Stimulated activated CD4-positive, alpha-beta T cell treated with anti-CD3 and anti-CD28 coated beads, Interleukin-1b, Interleukin-23, amount 100 ng/mL, for 4 hours (primary cell): ENCODE results near the gene SNX2.
"Not testable (repeated sequence)": the region's sequence is repeated elsewhere in the genome, so short reads cannot be mapped to it uniquely, and the experiment has no call there.

Experiments used
- DNase-seq, 2 donors: peaks; one replicate each; pipeline ENCODE4 v3.0.0-alpha.2; 2020; ENCODE audit warnings: low read depth in 2 of 2

Gene SNX2, protein sequence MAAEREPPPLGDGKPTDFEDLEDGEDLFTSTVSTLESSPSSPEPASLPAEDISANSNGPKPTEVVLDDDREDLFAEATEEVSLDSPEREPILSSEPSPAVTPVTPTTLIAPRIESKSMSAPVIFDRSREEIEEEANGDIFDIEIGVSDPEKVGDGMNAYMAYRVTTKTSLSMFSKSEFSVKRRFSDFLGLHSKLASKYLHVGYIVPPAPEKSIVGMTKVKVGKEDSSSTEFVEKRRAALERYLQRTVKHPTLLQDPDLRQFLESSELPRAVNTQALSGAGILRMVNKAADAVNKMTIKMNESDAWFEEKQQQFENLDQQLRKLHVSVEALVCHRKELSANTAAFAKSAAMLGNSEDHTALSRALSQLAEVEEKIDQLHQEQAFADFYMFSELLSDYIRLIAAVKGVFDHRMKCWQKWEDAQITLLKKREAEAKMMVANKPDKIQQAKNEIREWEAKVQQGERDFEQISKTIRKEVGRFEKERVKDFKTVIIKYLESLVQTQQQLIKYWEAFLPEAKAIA

DNA sequence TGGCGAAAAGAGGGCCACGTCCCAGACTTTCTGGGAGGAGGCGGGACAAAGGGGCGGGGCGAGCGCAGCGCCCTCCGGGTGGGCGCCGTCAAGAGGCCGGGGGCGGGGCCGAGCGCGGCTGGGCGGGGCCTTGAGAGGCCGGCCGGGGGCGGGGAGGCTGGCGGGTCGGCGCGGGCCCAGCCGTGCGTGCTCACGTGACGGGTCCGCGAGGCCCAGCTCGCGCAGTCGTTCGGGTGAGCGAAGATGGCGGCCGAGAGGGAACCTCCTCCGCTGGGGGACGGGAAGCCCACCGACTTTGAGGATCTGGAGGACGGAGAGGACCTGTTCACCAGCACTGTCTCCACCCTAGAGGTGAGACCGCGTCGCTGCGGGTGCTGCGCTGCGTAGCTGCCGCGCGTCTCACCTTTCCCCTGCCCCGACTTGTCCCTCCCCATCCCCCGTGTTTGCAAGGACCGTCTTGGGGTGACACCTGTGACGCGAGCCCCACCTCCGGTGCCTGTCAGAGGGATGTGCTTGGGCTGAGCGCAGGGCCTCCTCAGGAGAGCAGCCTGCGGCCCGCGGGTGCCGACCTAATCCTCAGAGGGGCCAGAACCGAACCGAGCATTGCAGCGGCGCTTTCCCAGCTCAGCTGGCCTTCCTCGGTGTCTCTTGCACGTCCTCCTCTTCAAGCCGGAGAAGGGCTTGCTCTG lies at the start of gene SNX2:
SNX2 (plus strand) TSS at position 220 of the 689 bp plus-strand sequence; CDS start at position 244, 24 bp downstream.
- peak; percentile 80 to 92 for DNase-seq

DNA sequence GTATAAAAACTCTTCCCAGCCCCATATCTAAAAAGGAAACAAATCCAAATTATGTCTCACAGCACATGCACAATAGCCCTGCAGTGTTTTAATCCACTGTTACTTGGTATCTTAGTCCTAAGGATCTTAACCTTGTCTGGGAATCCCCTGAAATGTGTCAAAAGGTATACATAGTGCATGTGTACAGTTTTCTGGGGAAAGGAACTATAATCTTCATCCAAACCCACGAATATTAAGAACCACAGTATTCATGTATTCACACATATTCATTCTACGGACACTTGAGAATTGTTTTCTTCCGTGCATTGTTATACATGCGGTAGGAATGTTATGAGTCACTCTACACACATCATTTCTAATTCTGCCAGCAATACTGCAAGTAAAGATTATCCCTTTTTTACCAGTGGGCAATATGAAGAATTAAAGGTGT lies 47.8 kb upstream of the SNX2 start:
- no peak for DNase-seq

GRCh38 chr5:122730037-122730436 lies 44.8 kb upstream of the SNX2 start:
- DNase-seq: no peak

GRCh38 chr5:122730456-122730855 lies 44.4 kb upstream of the SNX2 start:
- no peak for DNase-seq

- DNase-seq: no peak
Measured at GRCh38 chr5:122736086-122736845, 38.6 kb upstream of the SNX2 start.

DNA sequence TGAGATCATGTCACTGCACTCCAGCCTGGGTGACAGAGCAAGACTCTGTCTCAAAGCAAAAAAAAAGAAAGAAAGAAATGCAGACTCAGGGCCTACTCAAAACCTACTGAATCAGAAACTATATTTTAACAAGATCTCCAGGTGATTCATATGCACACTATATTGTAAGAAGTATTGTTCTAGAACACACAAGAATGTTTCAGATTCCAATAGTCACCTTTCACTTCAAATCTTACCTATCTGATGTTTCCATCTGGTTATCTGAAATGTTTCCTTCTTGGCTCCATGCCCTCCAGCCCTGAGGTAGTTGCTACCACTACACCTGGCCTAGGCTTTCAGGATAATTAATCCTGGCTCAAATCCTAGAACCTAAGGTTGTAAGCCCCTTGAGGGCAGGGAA lies 36.8 kb upstream of the SNX2 start:
- DNase-seq: no peak

DNA sequence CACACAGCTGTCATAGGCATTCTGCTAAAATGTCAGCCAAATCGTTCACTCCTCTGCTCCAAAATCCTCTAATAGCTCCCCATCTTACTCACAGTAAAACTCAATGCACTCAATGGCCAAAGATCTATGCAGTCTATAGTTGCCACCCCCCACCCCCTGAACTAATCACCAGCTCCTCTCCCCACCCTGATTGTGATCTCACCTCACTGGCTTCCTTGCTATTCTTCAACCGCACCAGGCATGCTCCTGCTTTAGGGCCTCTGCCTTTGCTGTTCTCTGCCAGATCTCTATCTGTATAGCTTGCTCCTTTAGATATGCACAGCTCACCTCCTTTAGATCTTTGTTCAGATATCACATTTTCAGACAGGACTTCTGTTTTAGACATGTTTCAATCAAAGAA lies 33.2 kb upstream of the SNX2 start:
- no peak for DNase-seq

GRCh38 chr5:122743261-122743660 lies 31.6 kb upstream of the SNX2 start:
- DNase-seq: no peak

DNA sequence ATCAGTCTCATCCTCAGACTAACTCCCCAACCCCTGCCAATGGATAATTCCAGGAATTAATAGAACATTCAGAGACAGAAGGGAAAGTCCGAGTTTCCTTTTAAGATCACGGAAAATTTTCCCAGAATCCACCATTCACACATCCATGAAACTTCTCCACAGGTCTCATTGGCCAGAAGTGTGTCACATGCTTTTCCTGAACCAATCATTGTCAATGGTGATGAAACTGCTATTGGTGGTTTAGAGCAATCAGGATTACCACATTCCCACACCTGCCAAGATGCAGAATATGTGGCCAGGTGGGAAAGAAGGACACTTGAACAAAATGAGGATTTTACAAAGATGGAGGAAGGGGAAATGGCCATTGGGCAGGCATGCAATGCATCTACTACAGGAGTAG lies 29.3 kb upstream of the SNX2 start:
- DNase-seq: no peak

DNA sequence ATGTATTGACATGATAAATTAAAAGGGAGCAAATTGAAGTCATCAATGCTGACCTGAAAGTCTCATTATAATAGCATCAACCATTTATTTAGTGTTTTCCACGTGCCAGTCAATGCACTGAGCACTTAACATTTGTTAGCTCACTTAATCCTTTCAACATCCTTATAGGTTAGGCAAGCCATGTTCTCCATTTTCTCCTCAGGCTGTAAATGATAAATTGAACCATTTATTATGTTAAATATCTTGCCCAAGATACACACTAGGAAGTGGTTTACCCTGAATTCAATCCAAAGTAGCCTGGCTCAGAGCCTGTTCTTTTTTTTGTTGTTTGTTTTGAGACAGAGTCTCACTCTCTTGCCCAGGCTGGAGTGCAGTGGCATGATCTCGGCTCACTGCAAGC lies 25.0 kb upstream of the SNX2 start:
- DNase-seq: no peak

GRCh38 chr5:122751293-122751782 lies 23.5 kb upstream of the SNX2 start:
- DNase-seq: no peak

DNA sequence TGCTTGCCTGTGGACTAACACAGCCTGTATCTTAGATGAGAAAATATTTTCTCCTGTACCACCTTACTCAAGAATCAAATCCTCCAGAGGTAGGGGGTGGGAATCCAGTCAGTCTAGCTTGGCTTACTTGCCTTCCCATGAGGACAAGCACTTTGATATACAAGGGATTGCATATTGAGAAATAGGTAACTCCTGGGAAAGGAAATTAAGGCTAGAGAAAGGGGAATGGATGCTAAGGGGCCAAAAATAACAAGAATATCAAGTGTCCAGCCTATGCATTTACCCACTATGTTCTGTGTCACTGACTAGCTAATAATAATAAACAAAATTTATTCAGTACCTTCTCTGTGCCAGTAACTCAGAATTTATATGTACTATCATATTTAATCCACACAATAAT lies 21.4 kb upstream of the SNX2 start:
- DNase-seq: no peak

DNA sequence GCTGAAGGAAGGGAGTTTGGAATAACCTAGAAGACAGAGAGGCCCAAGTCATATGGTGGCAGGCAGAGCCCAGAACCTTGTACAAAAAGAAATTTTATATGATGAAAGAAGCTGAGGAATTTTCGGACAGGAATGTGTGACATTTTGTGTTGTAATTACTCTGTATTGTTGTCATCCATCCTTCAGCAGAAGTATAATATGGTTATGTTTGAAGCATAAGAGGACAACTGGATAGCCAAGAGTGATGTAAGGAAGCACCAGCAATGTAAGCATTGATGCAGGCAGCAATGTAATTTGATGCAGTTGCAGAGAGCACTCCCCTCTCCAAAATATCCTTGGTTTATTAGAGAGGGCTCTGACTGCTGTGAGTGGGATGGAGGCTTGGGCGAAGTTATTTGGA lies 19.1 kb upstream of the SNX2 start:
- DNase-seq: no peak

- no peak for DNase-seq
Measured at GRCh38 chr5:122756264-122756911, 18.5 kb upstream of the SNX2 start.

GRCh38 chr5:122757285-122757684 lies 17.6 kb upstream of the SNX2 start:
- DNase-seq: no peak

- DNase-seq: no peak
Measured at GRCh38 chr5:122759241-122760070, 15.4 kb upstream of the SNX2 start.

- no peak for DNase-seq
Measured at GRCh38 chr5:122760236-122760635, 14.6 kb upstream of the SNX2 start.

DNA sequence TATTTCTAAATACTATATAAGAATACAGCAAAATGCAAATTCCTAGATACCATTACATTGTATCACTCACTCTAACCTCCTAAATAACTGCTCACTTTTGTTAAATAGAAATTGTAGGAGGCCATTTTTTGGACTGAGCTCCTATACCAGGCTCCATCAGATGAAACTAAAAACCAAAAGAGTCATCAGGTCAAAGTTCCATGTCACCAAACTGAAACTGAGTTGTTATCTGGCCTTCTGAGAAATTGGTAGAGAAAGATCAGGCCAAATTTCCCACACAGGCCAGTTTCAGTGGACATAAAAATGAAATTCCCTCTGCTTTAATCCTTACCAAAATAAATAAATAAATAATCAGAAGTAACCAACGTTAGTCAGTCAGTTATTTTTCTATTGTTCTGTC lies 13.8 kb upstream of the SNX2 start:
- DNase-seq: no peak

- not testable (repeated sequence) for DNase-seq
Measured at GRCh38 chr5:122761896-122762295, 13.0 kb upstream of the SNX2 start.

DNA sequence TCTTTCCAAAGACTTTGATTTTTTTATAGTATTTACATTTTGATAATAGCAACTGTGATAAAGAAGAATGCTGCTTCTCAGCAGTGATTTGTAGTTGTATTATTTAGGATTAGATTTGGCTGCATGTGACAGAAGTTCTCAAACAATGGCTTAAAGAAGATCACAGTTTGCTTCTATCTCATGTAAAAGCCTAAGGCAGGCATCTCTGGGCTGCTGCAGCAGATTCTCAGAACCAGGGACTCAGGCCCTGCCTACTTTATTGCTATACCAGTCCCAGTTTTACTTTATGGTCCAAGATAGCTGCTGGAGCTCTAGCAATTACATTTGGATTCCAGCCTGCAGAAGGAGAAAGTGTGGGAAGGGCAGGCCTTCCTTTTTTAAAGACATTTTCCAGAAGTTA lies 8.8 kb upstream of the SNX2 start:
- DNase-seq: no peak

DNA sequence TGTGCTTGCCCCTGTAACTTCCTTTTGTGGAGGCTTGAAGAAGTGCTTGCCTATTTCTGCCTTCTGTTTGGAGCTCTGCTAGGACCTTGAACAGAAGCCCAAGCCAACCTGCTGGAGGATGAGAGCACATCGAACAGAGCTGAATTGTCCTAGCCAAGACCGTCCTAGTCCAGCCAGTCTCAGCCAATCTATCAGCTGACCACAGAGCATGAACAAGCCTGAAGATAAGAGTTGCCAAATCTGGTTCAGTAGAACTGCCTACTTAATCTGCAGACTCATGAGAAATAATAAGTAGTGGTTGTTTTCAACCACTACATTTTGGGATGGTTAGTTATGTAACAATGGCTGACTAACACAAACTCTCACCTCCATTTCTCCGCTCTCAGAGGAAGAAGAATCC lies 4.4 kb upstream of the SNX2 start:
- no peak for DNase-seq
